Activated T-cell treated with anti-CD3 and anti-CD28 coated beads for 48 hours (primary cell): ENCODE data around the gene FPGS.

Experiments used
- DNase-seq: peaks from one replicate; pipeline ENCODE4 v3.0.0-alpha.2; 2020; ENCODE audit warnings: low read depth

The FPGS gene

DNA sequence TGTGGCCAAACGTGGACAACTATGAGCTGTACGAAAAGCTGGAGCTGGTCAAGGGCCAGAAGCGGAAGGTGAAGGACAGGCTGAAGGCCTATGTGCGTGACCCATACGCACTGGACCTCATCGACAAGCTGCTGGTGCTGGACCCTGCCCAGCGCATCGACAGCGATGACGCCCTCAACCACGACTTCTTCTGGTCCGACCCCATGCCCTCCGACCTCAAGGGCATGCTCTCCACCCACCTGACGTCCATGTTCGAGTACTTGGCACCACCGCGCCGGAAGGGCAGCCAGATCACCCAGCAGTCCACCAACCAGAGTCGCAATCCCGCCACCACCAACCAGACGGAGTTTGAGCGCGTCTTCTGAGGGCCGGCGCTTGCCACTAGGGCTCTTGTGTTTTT lies 13.5 kb upstream of the FPGS start:
- DNase-seq: no peak

DNA sequence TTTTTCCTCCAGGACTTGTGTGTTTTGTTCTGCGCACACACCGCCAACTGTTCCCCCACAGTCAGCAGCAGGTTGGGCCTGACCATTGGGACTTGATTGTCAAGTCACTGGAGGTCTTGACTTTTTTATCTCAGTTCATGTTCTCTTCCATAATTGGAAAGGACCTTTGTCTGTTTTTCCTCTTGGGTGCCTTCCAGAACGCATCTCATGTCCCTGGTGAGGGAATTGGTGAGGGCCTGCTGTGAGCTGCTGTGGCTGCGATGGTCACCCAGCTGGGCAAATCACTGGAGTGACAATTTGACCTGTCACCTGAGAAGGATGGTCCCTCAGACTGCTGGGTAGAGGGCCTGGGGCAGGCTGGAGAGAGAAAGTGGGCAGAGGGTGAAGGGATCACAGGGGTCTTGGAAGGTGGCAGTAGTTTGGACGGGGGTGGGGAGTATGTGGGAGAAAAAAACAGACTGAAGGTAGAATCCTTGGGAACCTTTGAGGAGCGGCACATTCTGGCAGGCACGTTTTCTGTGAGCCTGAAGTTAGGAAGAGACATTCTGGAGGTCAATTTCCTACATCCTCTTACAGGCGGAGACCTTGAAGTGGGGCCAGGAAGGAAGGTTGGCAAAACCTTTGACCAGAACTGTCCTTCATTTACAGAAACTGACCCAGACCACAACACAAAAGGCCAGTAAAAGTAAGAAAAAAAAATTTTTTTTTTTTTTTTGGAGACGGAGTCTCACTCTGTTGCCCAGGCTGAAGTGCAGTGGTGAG lies 12.4 kb upstream of the FPGS start:
- DNase-seq: no peak

- no peak for DNase-seq
Measured at GRCh38 chr9:127791085-127791484, 11.6 kb upstream of the FPGS start.

GRCh38 chr9:127792417-127793031 lies 10.2 kb upstream of the FPGS start:
- no peak for DNase-seq

GRCh38 chr9:127793093-127793708 lies 9.5 kb upstream of the FPGS start:
- DNase-seq: no peak

- DNase-seq: no peak
Measured at GRCh38 chr9:127794001-127794791, 8.5 kb upstream of the FPGS start.

GRCh38 chr9:127796225-127796813 lies 6.4 kb upstream of the FPGS start:
- no peak for DNase-seq

GRCh38 chr9:127796852-127797370 lies 5.8 kb upstream of the FPGS start:
- DNase-seq: no peak

DNA sequence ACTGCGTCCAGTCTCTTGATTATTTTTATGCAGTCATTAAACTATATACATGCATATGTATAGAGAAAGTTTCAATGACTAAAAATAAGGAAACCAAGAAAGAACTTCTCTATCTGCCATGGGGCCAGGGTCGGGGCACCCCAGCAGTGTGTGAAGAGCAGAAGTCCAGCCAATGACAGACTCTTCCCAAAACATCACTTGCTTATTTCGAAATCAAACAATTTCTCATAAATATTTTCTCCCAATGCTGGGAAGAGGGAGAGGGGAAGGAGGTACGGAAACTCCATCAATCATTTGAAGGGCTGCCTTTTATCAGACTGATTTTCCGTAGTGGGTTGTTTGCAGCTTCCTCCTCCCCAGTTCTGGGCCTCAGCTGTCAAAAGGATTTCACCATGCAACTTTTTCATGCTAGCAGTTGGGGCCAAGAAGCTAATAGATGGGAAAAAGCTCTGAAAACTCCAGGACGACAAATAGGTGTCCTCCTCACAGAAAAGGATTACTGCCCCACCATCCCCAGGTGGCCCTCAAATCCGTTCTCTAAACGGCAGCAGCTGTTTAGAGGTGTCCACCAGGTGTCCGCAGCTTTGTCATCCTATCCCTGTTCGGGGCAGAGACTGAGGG lies 617 bp upstream of the FPGS start:
- no peak for DNase-seq

DNA sequence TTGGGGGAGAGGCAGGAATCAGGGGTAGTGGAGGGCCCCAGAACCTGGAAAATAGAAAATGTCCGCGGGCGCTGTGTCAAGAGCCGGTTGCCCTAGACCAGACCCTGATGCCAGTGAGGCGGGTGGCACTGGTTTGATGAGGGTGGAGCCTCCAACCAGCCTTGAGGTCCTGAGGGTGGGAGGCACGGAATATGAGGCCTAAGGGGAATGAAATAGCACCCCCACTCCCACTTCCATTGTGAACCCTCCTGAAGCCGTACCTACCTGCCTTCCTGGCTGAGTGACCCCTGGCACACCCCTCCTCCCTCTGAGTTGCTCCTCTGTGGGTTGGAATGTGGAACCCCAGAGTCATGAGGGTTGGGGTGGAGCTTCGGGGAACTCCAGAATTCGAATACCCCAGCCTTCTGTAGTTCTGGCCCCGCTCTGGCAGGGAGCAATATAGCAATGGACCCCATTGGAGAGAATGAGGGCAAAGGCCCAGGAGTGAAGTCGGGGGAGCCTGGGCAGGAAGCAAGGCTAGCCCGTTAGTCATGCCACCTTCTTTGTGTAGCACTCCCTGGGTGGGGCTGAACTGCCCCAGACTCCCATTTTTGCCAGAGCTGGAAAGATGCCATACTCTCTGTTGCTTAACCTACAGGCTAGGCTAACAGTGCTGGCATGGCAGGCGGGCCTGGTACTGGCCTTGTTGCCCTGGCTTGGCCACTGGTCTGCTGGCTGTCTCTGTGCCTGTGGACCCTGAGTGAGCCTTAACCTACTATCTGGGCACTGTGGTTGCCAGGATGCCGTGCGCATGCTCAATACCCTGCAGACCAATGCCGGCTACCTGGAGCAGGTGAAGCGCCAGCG lies 1.0 kb downstream of the FPGS start:
- DNase-seq: no peak

- DNase-seq: peak; percentile 42
Measured at GRCh38 chr9:127805620-127806019, 2.9 kb downstream of the FPGS start.

DNA sequence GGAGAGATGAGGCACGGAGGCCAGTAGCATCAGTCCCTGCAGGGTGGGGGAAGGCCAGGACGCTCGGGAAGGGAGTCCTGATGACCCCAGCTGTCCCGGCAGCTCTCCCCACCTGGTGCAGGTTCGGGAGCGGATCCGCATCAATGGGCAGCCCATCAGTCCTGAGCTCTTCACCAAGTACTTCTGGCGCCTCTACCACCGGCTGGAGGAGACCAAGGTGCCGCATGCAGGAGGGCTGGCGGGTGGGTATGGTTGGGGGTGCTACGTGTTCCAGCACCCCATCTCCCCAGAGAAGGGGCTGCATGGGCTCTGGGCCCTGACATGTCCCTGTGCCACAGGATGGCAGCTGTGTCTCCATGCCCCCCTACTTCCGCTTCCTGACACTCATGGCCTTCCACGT lies 4.2 kb downstream of the FPGS start:
- DNase-seq: no peak

DNA sequence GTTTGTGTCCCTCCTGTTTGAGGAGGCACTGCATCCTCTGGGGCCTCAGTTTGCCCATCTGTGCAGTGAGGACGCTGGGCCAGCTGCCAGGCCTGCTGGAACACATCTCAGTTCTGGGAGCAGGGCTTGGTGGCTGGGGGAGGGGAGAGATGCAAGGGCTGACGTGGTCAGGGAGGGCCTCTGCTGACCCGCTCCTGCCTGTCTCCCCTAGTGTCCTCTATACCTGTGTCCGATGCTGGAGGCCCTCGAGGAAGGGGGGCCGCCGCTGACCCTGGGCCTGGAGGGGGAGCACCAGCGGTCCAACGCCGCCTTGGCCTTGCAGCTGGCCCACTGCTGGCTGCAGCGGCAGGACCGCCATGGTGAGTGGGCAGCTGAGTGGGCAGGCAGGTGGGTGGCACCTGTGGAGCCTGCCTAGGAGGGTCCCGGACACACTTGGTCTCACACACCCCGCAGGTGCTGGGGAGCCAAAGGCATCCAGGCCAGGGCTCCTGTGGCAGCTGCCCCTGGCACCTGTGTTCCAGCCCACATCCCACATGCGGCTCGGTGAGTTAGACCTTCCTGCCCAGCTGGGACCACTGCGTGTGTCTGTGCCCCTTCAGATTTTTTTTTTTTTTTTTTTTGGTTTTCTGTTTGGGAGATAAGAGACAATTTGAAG lies 5.8 kb downstream of the FPGS start:
- no peak for DNase-seq

DNA sequence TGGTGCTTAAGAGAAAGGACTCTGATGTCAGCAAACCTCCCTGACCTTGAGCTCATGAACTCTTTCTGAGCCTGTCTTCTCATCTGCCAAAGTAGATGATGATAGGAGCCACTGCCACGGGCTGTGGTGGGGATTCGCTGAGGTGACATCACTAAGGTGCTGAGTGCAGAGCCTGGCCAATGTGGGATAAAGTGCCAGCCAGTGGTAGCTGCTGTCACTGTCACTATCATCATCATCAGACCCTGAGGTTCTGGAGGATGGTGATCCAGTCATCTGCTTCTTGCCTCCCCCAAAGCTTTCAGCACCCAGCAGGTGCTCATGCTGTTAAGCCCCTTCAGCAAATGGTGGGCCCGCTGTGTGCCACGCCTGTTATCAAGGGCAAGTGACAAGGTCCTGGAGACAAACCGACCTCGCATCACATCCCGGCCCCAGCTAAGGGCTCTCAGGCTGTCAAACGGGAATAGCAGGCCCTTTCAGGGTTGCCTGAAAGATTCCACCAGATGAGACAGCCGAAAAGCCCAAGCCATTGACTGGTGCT lies 6.4 kb downstream of the FPGS start:
- no peak for DNase-seq

DNA sequence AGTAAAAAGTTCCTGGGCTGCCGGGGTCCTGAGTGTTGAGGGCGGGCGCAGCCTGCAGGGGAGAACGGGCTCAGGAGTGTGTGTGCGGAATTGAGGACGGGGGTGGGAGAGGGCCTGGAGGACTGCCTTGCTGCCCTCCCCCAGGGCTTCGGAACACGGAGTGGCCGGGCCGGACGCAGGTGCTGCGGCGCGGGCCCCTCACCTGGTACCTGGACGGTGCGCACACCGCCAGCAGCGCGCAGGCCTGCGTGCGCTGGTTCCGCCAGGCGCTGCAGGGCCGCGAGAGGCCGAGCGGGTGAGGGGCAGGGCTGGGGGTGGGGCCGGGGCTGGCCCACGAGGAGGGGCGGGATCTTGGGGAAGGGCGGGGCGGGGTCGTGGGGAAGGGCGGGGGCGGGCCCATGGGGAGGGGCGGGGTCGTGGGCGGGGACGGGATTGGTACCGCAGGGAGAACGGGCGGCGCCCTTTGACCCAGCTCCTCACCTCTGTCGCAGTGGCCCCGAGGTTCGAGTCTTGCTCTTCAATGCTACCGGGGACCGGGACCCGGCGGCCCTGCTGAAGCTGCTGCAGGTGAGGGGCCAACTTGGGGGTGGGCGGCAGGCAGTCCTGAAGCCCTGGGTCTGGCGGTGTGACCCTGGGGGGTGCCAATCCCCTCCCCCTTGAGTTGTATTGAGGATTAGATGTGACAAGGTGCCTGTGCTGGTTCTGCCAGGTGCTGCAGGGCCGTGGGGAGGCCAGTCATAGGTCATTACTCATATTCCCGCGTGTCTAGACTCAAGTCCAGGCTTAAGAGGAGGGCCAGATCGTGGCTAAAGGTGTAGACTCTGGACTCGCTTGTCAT lies 7.1 kb downstream of the FPGS start:
- DNase-seq: no peak

- DNase-seq: no peak
Measured at GRCh38 chr9:127810378-127811187, 7.9 kb downstream of the FPGS start.

GRCh38 chr9:127812011-127812410 lies 9.3 kb downstream of the FPGS start:
- DNase-seq: no peak
